ENCODE results near the gene OSGIN1.

- TF ChIP-seq CTCF (IDR thresholded peaks at IDR 0.05): no peak
- no peak for TF ChIP-seq POLR2A (IDR thresholded peaks at IDR 0.05)
These were observed 37.5 kb downstream of the OSGIN1 start for GRCh38 chr16:83990492-83990891.

Data from Peyer's patch (tissue), 4 donors.